Dermis microvascular lymphatic vessel endothelial cell (primary cell): ENCODE results near the gene EFNA5. TPM values are rescaled to one million over a fixed set of nuclear protein-coding genes. Genes with fewer than 3 reads are reported as not detected.

Experiments
- DNase-seq, 2 donors: peaks; one replicate each; pipeline versions ENCODE4 v3.0.0 to v3.0.0-alpha.2; 2010; ENCODE audit warnings: low read depth in 2 of 2
- total RNA-seq: library from RNA; depleted of rRNA; stranded (reverse); fragments of >200 nt; gene quantifications from 2 replicates; pipeline ENCODE4 v1.2.1, GENCODE V29; 2014

The EFNA5 gene
- total RNA-seq, 1 donor from 2014 or later, result 101 TPM

- no peak for DNase-seq
Measured at GRCh38 chr5:107673039-107673367, 2.3 kb upstream of the EFNA5 start.

- peak; percentile 83 to 97 for DNase-seq
Measured at GRCh38 chr5:107672211-107673038, 1.7 kb upstream of the EFNA5 start.

GRCh38 chr5:107671742-107672210, 1.0 kb upstream of the EFNA5 start:
- peak in 1 of 2 donors; percentile 67 for DNase-seq

- DNase-seq, result peak in 1 of 2 donors; percentile 50
Measured at GRCh38 chr5:107670087-107670931, 428 bp downstream of the EFNA5 start.

GRCh38 chr5:107669096-107670031, 1.4 kb downstream of the EFNA5 start:
- peak in 1 of 2 donors; percentile 51 for DNase-seq

GRCh38 chr5:107668154-107669095, 2.3 kb downstream of the EFNA5 start:
- peak in 1 of 2 donors; percentile 33 for DNase-seq

GRCh38 chr5:107666051-107666655, 4.6 kb downstream of the EFNA5 start:
- no peak for DNase-seq

GRCh38 chr5:107665036-107665570, 5.6 kb downstream of the EFNA5 start:
- DNase-seq, result no peak

GRCh38 chr5:107663697-107664096, 7.0 kb downstream of the EFNA5 start:
- no peak for DNase-seq

GRCh38 chr5:107661650-107662044, 9.1 kb downstream of the EFNA5 start:
- DNase-seq, result no peak

- peak in 1 of 2 donors; percentile 9 for DNase-seq
Measured at GRCh38 chr5:107661038-107661649, 9.6 kb downstream of the EFNA5 start.

- no peak for DNase-seq
Measured at GRCh38 chr5:107658528-107658927, 12.2 kb downstream of the EFNA5 start.

- peak in 1 of 2 donors; percentile 16 for DNase-seq
Measured at GRCh38 chr5:107655831-107656230, 14.9 kb downstream of the EFNA5 start.

GRCh38 chr5:107654827-107655226, 15.9 kb downstream of the EFNA5 start:
- no peak for DNase-seq

- DNase-seq, result no peak
Measured at GRCh38 chr5:107653685-107654084, 17.1 kb downstream of the EFNA5 start.

- DNase-seq, result no peak
Measured at GRCh38 chr5:107652839-107653607, 17.7 kb downstream of the EFNA5 start.

GRCh38 chr5:107652408-107652807, 18.3 kb downstream of the EFNA5 start:
- no peak for DNase-seq

- no peak for DNase-seq
Measured at GRCh38 chr5:107651325-107651724, 19.4 kb downstream of the EFNA5 start.
